ENCODE results near the gene RHBDL3. TPM values are rescaled to one million over a fixed set of nuclear protein-coding genes. Genes with fewer than 3 reads are reported as not detected.

RHBDL3 gene
- total RNA-seq, 1 experiment from 2014 or later, result 0.80 TPM

GRCh38 chr17:32298298-32298697 is 32.7 kb downstream of the RHBDL3 start:
- no peaks in the 10 kb centered on the region for H3K9me3 ChIP-seq (ENCODE audit: low read depth, low read length, poor library complexity, severe bottlenecking)
- CTCF ChIA-PET, result no interaction called here
- TF ChIP-seq CTCF (conservative IDR thresholded peaks at IDR 0.05; ENCODE audit: low read depth, low read length), result no peak
- TF ChIP-seq EZH2 (IDR thresholded peaks at IDR 0.05; ENCODE audit: borderline replicate concordance, low read depth, low read length, poor library complexity, severe bottlenecking), result no peak
- no peak overlapping the region for H3K27ac ChIP-seq (ENCODE audit: low read depth, low read length, poor library complexity, severe bottlenecking)
- peaks cover 14% of the 10 kb centered on the region for H3K4me1 ChIP-seq (ENCODE audit: insufficient read depth, low read length, poor library complexity, severe bottlenecking)
- POLR2A ChIA-PET (ENCODE audit: low non-redundant PET), result no interaction called here
- no peaks in the 10 kb centered on the region for H3K36me3 ChIP-seq (ENCODE audit: insufficient read depth, low read length, poor library complexity, severe bottlenecking)
- intact Hi-C loops (cut with micrococcal nuclease; ENCODE audit: unreplicated experiment), result no loop called here
- H3K27me3 ChIP-seq (replicated peaks; ENCODE audit: insufficient read depth, low read depth, low read length, poor library complexity), result no peaks in the 10 kb centered on the region
- H3K4me3 ChIP-seq (ENCODE audit: low read depth, low read length, poor library complexity, severe bottlenecking), result no peak overlapping the region
- no peak for DNase-seq (ENCODE audit: low spot score)
- no TSS peak for BruUV-seq (replicated peaks)

GRCh38 chr17:32298721-32299579 is 33.3 kb downstream of the RHBDL3 start:
- intact Hi-C loops (cut with micrococcal nuclease; ENCODE audit: unreplicated experiment), result no loop called here
- peak; percentile 78 for DNase-seq (ENCODE audit: low spot score)
- Histone ChIP-seq H3K4me3 (ENCODE audit: low read depth, low read length, poor library complexity, severe bottlenecking) (no peak overlapping the region), H3K4me1 (ENCODE audit: insufficient read depth, low read length, poor library complexity, severe bottlenecking) (peaks cover 14% of the 10 kb centered on the region), H3K9me3 (ENCODE audit: low read depth, low read length, poor library complexity, severe bottlenecking) (no peaks in the 10 kb centered on the region), H3K27me3 (replicated peaks; ENCODE audit: insufficient read depth, low read depth, low read length, poor library complexity) (no peaks in the 10 kb centered on the region), H3K36me3 (ENCODE audit: insufficient read depth, low read length, poor library complexity, severe bottlenecking) (no peaks in the 10 kb centered on the region), H3K27ac (ENCODE audit: low read depth, low read length, poor library complexity, severe bottlenecking) (no peak overlapping the region)
- TF ChIP-seq CTCF (conservative IDR thresholded peaks at IDR 0.05; ENCODE audit: low read depth, low read length), result no peak
- no peak for TF ChIP-seq EZH2 (IDR thresholded peaks at IDR 0.05; ENCODE audit: borderline replicate concordance, low read depth, low read length, poor library complexity, severe bottlenecking)
- POLR2A ChIA-PET (ENCODE audit: low non-redundant PET), result interaction anchor here (0.7 kb wide), 1 partner anchor 145 kb away, joined by 7 read pairs; the partner anchor contains the start of gene PSMD11
- BruUV-seq (replicated peaks), result no TSS peak
- CTCF ChIA-PET, result no interaction called here

- DNase-seq (ENCODE audit: low spot score), result no peak
- Histone ChIP-seq H3K27ac (ENCODE audit: low read depth, low read length, poor library complexity, severe bottlenecking) (no peak overlapping the region), H3K4me1 (ENCODE audit: insufficient read depth, low read length, poor library complexity, severe bottlenecking) (peaks cover 14% of the 10 kb centered on the region), H3K4me3 (ENCODE audit: low read depth, low read length, poor library complexity, severe bottlenecking) (no peak overlapping the region), H3K36me3 (ENCODE audit: insufficient read depth, low read length, poor library complexity, severe bottlenecking) (no peaks in the 10 kb centered on the region), H3K9me3 (ENCODE audit: low read depth, low read length, poor library complexity, severe bottlenecking) (no peaks in the 10 kb centered on the region), H3K27me3 (replicated peaks; ENCODE audit: insufficient read depth, low read depth, low read length, poor library complexity) (no peaks in the 10 kb centered on the region)
- CTCF ChIA-PET, result interaction anchor here (0.6 kb wide), 1 partner anchor 501 kb away, joined by 4 read pairs; no protein-coding TSS in a partner anchor
- intact Hi-C loops (cut with micrococcal nuclease; ENCODE audit: unreplicated experiment), result no loop called here
- POLR2A ChIA-PET (ENCODE audit: low non-redundant PET), result no interaction called here
- no TSS peak for BruUV-seq (replicated peaks)
- TF ChIP-seq CTCF (conservative IDR thresholded peaks at IDR 0.05; ENCODE audit: low read depth, low read length), result no peak
- no peak for TF ChIP-seq EZH2 (IDR thresholded peaks at IDR 0.05; ENCODE audit: borderline replicate concordance, low read depth, low read length, poor library complexity, severe bottlenecking)
Measured at GRCh38 chr17:32299580-32300164, 34.0 kb downstream of the RHBDL3 start.

Data from A673 (cell line).